GM21737 (cell line): ENCODE data around the gene ALKBH2.
"Not testable (repeated sequence)": the region's sequence is repeated elsewhere in the genome, so short reads cannot be mapped to it uniquely, and the experiment has no call there.

Experiments used
- ATAC-seq: cut with Tn5 transposase; IDR thresholded peaks from one replicate; pipeline ENCODE4 v1.9.1; 2021; ENCODE audit warnings: mild to moderate bottlenecking, moderate library complexity; ENCODE audit not compliant: unreplicated experiment

ALKBH2 gene

GRCh38 chr12:109069307-109070271 is 23.7 kb downstream of the ALKBH2 start:
- ATAC-seq = no peak

GRCh38 chr12:109065853-109066193 is 27.4 kb downstream of the ALKBH2 start:
- ATAC-seq = no peak

DNA sequence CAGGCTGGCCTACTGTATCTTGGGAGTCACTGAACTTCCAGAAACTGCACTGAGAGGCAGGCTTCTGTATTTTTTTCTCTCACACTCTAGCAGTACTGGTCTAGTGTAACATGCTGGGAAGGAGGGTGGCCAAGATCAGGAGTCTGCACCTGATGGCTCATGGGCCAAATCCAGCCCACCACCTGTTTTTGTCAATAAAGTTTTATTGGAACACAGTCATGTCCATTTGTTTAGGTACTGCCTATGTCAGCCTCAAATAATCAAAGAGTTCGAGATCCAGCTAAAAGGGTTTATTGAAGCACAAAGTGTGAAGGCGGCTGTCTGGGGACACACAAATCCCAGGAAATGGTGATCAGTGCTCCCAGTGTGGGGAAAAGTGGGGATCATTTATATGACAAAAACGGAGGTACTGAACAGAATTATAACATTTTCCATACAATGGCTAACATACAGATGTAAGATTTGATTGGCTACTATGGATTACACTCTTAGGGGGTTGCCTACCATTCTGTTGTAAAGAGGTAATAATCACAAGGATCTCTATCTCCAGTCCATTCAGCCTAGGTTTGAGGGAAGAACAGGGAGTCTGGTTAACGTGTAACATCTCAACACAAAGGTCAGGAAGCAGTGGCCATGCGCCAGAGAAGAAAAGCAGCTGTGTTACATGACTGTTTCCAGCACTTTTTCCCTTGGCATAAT is 28.0 kb downstream of the ALKBH2 start:
- no peak for ATAC-seq

DNA sequence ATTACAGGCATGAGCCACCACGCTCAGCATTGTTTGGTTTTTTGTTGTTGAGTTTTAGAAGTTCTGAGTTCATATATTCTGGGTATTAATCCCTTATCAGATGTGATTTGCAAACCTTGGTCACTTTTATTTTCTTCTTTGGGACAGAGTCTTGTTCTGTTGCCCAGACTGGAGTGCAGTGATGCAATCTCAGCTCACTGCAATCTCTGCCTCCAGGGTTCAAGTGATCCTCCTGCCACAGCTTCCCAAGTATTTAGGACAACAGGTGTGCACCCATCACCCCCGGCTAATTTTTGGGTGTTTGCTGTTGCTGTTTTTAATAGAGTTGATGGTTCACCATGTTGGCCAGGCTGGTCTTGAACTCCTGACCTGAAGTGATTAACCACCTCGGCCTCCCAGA is 29.1 kb downstream of the ALKBH2 start:
- no peak for ATAC-seq

- ATAC-seq = no peak
Observed at GRCh38 chr12:109058773-109059172, 34.5 kb downstream of the ALKBH2 start.

DNA sequence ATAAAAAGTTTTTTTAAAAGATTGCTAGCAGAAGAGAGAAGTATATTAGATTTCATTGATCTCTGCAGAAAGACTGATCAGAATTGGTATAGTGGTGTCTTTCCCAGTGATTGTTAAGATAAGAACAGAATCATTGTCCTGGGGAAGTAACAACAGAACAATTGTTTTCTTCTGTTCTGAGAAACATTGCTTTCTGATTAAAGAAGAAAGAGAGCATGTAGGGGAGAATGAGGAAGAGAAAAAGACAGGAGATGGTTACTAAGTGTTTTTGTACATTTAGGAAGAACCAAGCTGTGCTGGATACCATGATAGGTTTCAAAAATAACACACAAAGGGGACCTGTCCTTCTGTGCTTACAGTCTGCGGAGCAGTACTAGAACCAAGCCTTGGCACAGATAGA is 35.9 kb downstream of the ALKBH2 start:
- no peak for ATAC-seq

GRCh38 chr12:109056891-109057290 is 36.4 kb downstream of the ALKBH2 start:
- no peak for ATAC-seq

DNA sequence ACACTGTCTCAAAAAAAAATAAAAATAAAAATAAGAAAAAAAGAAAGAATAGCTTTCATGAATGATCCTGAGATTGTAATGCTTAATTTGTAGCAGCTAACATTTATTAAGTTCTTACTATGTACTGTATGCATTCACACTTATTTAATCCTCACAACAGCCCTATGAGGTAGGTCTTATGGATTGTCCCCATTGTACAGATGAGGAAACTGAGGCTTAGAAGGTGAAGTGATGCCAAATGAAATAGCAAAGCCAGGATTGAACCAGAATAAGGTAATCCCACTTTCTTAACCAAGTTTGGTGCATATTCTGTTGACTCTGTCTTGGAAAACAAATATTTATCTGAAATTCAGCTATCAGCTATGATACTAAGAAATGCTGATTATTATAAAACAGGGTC is 38.8 kb downstream of the ALKBH2 start:
- ATAC-seq = no peak

- ATAC-seq = not testable (repeated sequence)
Observed at GRCh38 chr12:109054124-109054513, 39.2 kb downstream of the ALKBH2 start.

DNA sequence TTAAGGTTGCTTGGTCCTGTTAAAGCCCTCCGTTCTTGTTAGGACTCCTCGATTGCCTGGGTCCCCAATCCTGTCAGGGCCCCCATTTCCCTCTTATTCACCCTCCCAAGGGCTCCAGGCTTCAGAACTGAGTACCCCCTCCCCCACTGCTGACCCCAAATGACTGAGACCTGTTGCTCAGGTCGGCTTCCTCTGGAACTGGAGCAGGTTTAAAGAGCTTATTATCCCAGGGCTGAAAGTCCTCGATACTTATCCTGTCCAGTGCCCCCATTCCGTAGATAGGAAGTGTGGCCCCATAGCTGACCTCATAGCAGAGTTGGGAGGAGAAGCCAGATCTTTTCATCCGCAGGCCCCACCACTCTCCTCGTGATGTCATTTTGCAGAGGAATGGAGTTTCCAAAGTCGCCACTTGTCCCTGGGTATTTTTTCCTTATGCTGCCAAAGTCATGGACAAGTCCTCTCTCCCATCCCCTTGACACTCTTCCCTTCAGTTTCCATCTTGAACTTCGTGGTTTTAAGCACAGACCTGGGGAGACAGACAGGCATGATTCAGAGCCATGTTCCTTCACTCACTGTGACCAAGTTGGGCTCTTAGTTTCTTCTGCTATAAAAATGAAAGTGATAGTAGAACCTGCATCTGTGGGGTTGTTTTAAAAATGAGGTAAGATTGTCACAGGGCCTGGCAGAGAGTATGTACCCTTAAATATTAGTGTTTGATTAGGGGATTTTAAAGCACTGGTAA is 39.7 kb downstream of the ALKBH2 start:
- ATAC-seq = peak; percentile 31

DNA sequence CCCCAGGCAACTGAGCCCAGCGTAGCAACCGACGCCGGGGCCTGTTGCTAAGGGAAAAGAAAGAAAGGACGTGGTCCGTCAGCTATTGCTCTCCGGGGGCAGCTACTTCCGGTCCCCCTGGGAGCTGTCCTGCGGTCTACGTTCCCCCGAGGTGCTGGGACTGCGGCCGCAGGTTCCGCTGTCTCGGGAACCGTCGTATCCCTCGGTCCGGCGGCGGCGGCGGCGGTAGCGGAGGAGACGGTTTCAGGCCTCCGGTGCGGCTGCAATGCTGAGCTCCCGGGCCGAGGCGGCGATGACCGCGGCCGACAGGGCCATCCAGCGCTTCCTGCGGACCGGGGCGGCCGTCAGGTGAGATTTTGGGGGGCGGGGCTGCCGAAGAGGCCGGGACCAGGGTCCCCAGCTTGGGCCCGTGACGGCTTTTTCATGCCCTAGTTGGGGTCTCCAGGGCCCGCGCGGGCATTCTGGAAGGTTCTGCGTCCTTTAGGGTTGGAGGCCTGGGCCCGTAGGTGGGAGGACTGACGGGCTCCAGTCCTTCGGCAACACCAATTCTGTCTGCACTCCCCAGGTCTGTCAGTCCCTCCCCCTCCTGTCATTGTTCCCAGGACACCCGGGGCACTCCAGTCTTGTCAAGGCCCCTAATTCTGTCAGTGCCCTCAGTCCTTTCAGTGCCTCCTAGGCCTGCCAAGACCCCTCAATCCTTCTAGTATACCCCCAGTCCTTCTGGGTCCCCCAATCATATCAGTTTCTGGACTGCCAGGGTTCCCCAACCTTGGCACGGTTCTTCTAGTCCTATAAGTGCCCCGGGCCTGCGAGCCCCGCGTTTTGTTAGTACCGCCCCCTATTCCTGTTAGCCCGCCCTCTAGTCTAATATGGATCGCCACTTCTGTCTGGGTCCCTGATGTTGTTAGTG is 40.6 kb downstream of the ALKBH2 start, which contains the start of gene USP30:
Gene USP30 (plus strand): TSS at position 163 of the 910 bp plus-strand sequence. CDS start 103 bp downstream, at position 266.
- ATAC-seq = peak; percentile 63

GRCh38 chr12:109052097-109052413 is 41.2 kb downstream of the ALKBH2 start:
- ATAC-seq = no peak

DNA sequence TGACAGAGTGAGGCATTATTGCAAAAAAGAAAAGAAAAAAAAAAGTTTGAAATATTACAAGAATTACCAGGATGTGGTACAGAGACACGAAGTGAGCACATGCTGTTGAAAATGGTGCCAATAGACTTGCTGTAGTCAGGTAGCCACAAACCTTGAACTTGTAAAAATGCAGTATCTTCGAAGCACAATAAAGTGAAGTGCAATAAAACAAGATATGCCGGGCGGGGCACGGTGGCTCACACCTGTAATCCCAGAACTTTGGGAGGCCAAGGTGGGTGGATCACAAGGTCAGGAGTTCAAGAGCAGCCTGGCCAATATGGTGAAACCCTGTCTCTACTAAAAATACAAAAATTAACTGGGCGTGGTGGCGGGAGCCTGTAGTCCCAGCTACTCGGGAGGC is 43.5 kb downstream of the ALKBH2 start:
- not testable (repeated sequence) for ATAC-seq

GRCh38 chr12:109048706-109049105 is 44.6 kb downstream of the ALKBH2 start:
- not testable (repeated sequence) for ATAC-seq

DNA sequence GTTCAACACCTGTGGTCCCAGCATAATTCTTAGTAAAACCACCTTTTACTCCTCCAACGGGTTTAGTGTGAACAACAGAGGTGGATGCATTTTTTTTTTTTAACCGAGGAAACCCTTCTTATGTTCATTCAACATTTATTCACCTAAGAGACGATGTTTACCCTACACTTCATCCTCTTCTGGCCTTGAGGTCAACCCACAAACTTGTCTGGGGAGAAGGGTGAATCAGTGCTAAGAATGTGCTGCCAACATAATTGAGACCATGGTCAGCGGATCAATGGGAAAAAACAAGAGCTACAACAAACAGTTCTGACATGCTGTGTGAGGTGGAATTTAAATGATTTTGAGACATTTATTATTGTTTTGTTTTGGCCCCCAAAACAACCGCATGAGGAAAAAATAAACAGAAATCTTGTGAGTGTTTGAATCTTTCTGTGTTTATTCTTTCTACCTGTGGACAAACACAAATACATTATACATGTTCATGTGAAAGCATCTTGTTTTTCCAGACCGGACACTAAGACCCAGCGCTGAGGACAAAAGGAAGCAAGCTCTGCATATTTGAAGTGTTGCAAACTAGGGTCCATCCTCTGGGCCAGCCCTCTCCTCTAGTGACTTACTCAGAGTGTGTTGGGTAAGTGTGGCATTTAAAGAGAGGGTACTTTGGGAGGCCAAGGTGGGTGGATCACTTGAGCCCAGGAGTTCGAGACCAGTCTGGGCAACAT is 46.0 kb downstream of the ALKBH2 start:
- ATAC-seq = no peak

GRCh38 chr12:109044241-109044640 is 49.0 kb downstream of the ALKBH2 start:
- no peak for ATAC-seq
